ENCODE data around the gene DNM3.
A peak's percentile ranks its signal among the peaks of the same experiment; 100 is the strongest.
"Not testable (repeated sequence)": the region's sequence is repeated elsewhere in the genome, so short reads cannot be mapped to it uniquely, and the experiment has no call there.

DNM3 gene

DNA sequence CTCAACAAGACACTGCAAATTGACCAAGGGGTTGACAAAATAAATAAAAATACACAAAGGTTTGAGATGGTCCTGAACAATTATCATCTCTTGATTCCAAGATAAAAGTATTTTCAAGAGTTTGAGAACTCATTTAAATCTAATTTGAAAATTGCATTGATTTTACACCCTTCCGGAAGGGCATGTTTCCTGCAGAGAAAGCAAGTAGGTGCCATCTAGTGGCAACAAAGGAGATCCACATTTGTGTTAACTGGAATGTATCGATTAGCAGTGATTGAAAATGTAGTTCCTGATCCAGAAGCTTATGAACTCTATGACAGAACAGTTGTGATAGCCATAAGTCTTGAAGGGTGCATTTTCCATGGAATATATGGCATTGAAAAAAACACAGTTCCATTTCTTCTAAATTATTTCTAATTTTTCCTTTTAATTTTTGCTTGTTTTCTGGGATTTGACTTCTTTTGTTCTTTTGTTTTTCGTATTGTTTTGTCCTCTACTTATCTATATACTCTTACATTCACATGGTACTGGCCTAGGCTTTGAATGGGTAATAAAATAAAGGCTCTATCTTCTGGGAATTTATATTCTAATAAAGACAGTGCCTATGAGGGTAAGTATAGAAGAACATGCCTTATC lies 143.7 kb downstream of the DNM3 start:
- DNase-seq = peak; percentile 41 to 50

- no peak for DNase-seq
These were observed 144.3 kb downstream of the DNM3 start for GRCh38 chr1:171985639-171986038.

- no peak for DNase-seq
These were observed 147.1 kb downstream of the DNM3 start for GRCh38 chr1:171988243-171988885.

DNA sequence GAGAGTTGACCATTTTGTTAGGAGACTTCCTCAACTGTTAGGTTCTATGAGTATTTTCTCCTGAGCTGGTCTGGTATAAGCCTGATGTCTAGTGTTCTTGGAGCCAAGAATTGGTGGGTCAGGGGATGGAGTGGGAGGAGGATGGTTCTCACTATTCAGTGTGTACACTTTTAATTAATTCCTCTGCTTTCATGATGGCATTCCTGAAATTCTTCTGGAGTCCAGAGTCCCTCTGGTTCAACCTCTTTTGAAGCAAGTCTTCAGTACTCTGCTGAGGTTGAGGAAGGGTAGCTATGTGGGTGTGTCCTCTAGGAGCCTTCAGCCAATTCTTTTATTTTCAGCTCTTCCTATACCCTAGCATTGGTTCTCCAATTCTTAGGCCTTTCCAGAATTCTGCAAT lies 149.1 kb downstream of the DNM3 start:
- no peak for DNase-seq

- DNase-seq = no peak
These were observed 153.0 kb downstream of the DNM3 start for GRCh38 chr1:171994293-171994692.

DNA sequence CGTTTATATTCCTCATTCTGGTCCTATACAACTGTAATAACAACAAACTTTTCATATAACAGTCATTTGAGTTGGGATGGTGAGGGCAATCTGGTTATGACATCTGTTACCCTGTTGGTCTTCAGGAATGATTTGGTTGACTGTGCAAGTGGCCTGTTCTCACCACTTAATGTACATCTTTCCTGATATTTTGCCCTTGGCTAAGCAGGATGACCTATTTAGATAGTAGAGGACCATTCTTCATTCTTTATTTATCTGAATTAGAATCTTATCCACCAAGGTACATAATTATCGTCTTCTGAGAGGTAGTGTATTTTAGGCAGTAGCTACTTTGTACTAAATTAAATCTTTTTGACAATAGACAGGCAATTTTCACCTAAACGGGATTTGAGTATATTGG lies 154.3 kb downstream of the DNM3 start:
- DNase-seq = no peak

- no peak for DNase-seq
These were observed 156.6 kb downstream of the DNM3 start for GRCh38 chr1:171997936-171998335.

DNA sequence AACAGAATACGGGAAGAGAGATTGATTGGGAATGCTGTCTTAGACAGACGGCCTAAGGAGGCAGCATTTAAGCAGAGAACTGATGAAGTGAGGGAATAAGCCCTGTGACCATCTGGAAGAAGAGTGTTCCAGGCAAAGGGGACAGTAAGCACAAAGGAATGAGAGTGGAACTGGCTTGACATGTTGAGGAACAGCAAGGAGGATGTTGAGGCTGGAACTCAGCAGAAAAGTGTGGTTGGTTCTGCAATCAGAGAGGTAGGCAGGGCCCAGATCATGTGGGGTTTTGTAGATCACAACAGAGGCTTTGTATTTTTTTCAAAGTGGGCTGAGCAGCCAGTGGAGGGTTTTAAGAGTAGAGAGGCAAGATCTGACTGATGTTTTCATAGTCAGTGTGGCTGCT lies 157.4 kb downstream of the DNM3 start:
- DNase-seq = no peak

GRCh38 chr1:171999756-172000155 lies 158.5 kb downstream of the DNM3 start:
- DNase-seq = no peak

- no peak for DNase-seq
These were observed 160.0 kb downstream of the DNM3 start for GRCh38 chr1:172001288-172001687.

GRCh38 chr1:172002725-172003345 lies 161.5 kb downstream of the DNM3 start:
- DNase-seq = peak; percentile 50 to 53

DNA sequence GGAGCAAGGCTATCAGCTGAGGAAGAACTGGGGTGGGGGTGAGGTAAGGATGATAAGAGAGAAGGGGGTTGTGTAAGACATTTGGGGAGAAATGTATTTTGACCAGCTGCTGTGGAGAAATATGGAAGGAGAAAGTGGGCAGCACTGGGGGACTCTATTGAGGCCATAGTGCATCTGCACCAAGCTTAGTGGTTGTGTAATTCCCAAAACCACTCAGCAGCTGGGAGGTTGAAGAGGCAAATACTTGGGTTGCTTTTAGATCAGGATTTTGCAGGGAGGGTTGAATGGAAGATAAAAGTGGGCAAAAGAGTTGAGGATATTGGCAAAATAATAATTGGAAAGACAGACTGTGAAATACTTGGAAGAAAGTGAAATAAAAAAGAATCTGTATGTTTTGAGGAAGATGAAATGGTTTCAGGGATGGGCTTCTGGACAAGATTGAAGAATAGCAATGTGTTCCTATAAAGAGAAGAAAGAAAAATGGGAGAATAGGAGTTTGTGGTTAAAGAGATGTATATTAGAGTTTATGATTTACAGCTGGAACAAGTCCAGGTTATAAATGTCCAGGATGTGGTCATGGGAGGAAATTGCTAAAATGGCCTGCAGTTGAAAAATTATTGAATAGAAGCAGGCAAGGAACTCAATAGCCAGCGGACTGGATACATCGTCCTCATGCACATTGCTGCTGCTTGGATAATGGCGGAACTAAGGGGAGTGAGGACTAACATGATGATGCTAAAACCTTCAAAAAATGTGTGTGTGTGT lies 162.7 kb downstream of the DNM3 start:
- no peak for DNase-seq

DNA sequence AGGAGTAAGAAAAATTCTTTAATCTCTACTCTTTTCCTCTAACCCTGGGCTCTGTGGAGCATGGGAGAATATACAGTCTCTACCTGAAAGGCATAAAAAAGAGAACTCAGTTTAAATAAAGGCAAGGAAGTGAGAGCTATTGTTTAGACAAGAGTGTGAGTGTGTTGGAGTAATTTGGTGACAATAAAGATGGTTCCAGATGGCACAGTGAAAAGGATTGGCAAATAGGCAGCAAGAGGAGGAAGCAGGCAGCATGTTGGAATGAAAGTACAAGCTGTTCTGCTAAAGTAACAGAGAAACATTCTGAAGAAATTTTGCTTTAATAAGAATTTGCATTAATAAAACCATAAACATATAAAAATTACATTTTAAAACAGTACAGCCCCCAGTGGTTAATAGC lies 163.4 kb downstream of the DNM3 start:
- no peak for DNase-seq

DNA sequence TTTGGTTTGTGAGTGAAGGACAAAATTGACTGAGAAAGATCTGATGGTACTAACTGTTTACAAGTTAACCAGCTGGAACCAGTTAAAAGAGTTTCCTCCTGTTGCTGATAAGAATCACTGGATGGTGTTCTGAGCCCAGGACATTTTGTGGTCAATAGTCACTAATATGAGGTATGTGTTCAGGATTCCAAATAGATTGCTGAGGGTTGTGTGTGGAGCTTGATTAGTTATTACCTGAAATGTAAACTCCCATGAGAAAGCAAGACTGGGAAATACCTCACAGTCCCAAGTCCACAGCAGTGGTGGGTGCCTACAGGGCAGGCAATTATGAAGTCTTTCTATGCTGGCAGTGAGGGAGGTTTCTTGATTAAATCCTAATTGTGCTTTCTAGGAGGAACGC lies 164.6 kb downstream of the DNM3 start:
- no peak for DNase-seq

DNA sequence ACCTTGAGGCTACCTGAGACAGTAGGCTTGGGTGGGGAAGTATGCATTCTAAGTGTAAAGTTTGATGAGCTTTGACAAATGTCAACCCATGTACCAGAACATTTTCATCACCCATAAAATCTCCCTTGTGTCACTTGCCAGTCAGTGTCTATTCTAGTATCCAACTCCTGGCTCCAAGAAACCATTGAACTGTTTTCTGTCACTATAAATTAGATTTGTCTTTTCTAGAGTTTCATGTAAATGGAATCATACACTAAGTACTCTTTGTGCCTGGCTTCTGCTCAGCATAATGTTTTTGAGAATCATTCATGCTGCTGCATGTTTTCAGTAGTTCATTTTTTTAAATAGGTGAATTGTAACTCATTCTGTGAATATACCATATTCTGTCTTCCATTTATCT lies 165.4 kb downstream of the DNM3 start:
- DNase-seq = no peak

DNA sequence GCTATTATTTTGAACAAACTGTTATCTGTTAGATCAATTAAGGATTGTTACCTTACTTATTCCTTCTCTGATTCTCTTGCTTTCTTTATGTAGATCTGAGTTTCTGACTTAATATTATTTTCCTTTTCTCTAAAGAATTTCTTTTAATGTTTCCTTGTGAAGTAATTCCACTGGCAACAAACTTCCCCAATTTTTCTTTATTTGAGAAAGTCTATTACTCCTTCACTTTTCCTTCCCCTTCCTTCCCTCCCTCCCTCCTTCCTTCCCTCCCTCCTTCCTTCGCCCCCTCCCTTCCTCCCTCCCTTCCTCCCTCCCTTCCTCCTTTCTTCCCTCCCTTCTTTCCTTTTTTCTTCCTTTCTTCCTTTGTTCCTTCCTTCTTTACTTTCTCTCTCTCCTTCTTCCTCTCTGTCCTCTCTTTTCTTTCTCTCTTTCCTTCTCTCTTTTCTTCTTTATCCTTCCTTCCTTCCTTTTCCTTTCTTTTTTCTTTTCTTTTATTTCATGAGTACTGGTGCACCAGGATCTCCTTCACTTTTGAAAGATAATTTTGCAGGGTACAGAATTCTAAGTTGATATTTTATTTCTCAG lies 177.5 kb downstream of the DNM3 start:
- DNase-seq = no peak

DNA sequence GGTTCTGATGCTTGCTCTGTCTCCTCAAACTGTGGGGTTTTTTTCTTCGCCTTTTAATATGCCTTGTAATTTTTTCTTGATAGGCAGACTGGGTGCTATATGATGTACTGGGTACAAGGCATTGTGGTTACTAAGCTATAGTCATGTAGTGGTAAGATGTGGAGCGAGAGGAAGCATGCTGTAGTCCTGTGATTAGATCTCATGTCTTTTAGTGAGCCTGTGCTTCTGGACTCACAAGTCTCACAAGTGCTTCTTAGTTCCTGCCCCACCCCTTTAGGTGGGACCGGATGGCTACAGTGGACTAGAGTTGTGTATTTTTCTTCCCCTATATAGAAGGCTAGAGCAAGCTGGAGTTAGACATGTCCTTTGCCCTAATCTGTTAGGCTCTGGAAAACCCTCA lies 178.7 kb downstream of the DNM3 start:
- DNase-seq = no peak

DNA sequence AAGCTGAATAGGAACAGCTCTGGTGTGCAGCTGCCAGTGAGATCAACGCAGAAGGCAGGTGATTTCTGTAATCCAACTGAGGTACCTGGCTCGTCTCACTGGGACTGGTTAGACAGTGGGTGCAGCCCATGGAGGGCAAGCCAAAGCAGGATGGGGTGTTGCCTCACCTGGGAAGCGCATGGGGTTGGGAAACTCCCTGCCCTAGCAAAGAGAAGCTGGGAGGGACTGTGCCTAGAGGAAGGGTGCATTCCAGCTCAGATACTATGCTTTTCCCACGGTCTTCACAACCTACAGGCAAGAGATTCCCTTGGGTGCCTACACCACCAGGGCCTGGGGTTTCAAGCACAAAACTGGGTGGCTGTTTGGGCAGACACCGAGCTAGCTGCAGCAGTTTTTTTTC lies 183.2 kb downstream of the DNM3 start:
- DNase-seq = no peak

DNA sequence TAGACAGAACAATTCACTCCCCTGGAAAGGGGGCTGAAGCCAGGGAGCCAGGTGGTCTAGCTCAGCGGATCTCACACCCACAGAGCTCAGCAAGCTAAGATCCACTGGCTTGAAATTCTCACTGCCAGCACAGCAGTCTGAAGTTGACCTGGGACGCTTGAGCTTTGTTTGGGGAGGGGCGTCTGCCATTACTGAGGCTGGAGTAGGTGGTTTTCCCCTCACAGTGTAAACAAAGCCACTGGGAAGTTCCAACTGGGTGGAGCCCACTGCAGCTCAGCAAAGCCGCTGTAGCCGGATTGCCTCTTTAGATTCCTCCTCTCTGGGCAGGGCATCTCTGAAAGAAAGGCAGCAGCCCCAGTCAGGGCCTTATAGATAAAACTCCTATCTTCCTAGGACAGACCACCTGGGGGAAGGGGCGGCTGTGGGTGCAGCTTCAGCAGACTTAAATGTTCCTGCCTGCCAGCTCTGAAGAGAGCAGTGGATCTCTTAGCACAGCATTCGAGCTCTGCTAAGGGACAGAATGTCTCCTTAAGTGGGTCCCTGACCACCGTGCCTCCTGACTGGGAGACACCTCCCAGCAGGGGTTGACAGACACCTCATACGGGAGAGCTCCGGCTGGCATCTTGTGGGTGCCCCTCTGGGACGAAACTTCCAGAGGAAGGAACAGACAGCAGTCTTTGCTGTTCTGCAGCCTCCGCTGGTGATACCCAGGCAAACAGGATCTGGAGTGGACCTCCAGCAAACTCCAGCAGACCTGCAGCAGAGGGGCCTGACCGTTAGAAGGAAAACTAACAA lies 183.8 kb downstream of the DNM3 start:
- not testable (repeated sequence) for DNase-seq

DNA sequence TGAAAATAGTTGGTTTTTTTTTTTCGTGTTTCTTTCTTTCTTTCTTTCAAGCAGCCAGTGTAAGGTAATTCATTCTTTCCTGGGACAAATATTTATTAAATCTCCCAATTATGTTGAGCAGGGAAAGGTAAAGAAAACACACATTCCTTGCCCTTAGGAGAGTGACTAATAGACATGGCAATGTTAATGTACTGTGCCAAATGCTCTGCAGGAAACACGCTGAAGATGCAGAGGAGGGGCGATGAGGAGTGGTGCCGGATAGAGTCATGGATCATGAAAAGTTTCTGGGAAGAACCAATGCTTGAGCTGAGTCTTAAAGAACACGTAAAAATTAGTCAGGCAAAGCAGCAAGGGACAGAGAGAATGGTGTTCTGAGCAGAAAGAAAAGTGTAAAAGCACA lies 199.2 kb downstream of the DNM3 start:
- DNase-seq = no peak

DNA sequence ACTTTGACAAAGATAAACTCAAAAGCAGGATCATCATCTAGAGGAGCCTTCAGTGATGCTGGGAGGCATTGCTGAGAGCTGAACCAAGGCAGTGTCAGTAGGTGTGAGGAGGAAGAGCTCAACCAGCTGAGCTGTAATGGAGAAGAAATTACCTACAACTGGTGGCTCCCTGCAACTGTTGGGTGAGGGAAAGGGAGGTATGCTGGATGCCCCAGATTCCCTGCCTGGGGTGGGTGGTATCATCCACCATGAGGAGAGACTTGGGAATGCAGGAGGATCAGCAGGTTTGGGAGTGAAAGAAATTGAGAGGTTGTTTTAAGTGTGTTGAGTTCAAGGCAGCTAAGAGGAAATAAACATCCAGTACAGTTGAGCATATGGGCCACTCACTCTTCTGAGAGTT lies 199.8 kb downstream of the DNM3 start:
- no peak for DNase-seq

- no peak for DNase-seq
These were observed 200.4 kb downstream of the DNM3 start for GRCh38 chr1:172041742-172042141.
